K562 (cell line): ENCODE data around the gene PHB1.

Experiments used
- EZH2 ChIP-seq: IDR thresholded peaks from 2 replicates; pipeline ENCODE4 v1.6.1; 2012; ENCODE audit warnings: low read depth, mild to moderate bottlenecking, inconsistent platforms, low read length, borderline replicate concordance
- POLR2A ChIP-seq: fragments of 450-650 bp; conservative IDR thresholded peaks from 2 replicates; pipeline ENCODE4 v1.6.1; 2016
- POLR2AphosphoS5 ChIP-seq: IDR thresholded peaks from 2 replicates; pipeline ENCODE4 v1.6.1; 2011; ENCODE audit warnings: mild to moderate bottlenecking, low read depth, low read length, moderate library complexity; ENCODE audit not compliant: control insufficient read depth, insufficient read depth
- SRSF9 ChIP-seq: fragments of 200-400 bp; formaldehyde crosslinking; IDR thresholded peaks from 2 replicates; pipeline ENCODE4 v1.6.1; 2017; ENCODE audit warnings: low read depth, low read length, borderline replicate concordance
- ZNF778 ChIP-seq: fragments of 450-650 bp; formaldehyde crosslinking; IDR thresholded peaks from 2 replicates; pipeline ENCODE4 v1.4.0; 2020; ENCODE audit warnings: mild to moderate bottlenecking, moderate library complexity
- TF ChIP-seq, protein P1 (sequence below), 2 experiments: IDR thresholded peaks; 2 replicates each; pipeline ENCODE4 v1.6.1; 2011; ENCODE audit warnings: borderline replicate concordance in 1 of 2, control low read depth in 1 of 2, low read depth in 1 of 2, low read length in 1 of 2, mild to moderate bottlenecking in 1 of 2, mixed read lengths in 1 of 2, moderate library complexity in 1 of 2; ENCODE audit not compliant: insufficient read depth in 1 of 2, insufficient read length in 1 of 2, poor library complexity in 1 of 2, severe bottlenecking in 1 of 2; ENCODE audit errors: extremely low read depth in 1 of 2
- TF ChIP-seq, protein P2 (sequence below), 3 experiments: IDR thresholded peaks in 2 of 3; conservative IDR thresholded peaks in 1 of 3; 2 replicates each; pipeline ENCODE4 v1.5.1; 2011 to 2012; ENCODE audit warnings: low read length in 3 of 3, mild to moderate bottlenecking in 3 of 3, control low read depth in 2 of 3, improper control_type of control experiment in 1 of 3, inconsistent platforms in 1 of 3, low read depth in 1 of 3, mixed read lengths in 1 of 3, moderate library complexity in 1 of 3; ENCODE audit not compliant: insufficient read depth in 2 of 3

DNA sequence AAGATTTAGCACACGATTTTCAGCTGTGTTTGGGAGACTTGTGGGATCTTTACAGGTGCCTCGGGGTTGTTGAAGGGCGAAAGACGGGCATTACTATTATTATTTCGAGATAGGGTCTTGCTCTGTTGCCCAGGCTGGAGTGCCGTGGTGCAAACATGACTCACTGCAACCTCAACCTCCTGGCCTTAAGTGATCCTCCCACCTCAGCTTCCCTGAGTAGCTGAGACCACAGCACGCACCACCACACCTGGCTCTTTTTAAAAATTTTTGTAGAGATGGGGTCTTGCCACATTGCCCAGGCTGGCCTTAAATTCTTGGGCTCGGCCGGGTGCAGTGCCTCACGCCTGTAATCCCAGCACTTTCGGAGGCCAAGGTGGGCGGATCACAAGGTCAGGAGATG is 29.7 kb upstream of the PHB1 start:
- TF ChIP-seq, protein P1, sequence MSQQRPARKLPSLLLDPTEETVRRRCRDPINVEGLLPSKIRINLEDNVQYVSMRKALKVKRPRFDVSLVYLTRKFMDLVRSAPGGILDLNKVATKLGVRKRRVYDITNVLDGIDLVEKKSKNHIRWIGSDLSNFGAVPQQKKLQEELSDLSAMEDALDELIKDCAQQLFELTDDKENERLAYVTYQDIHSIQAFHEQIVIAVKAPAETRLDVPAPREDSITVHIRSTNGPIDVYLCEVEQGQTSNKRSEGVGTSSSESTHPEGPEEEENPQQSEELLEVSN (IDR thresholded peaks at IDR 0.05; ENCODE audit: borderline replicate concordance in 1 of 2, extremely low read depth in 1 of 2, insufficient read depth in 1 of 2, insufficient read length in 1 of 2, low read depth in 1 of 2, low read length in 1 of 2, poor library complexity in 1 of 2, severe bottlenecking in 1 of 2), result no peak
- TF ChIP-seq SRSF9 (no peak), POLR2AphosphoS5 (no peak), POLR2A (no peak), EZH2 (no peak), ZNF778 (CRISPR knock-in tag) (no peak)
- TF ChIP-seq, protein P2, sequence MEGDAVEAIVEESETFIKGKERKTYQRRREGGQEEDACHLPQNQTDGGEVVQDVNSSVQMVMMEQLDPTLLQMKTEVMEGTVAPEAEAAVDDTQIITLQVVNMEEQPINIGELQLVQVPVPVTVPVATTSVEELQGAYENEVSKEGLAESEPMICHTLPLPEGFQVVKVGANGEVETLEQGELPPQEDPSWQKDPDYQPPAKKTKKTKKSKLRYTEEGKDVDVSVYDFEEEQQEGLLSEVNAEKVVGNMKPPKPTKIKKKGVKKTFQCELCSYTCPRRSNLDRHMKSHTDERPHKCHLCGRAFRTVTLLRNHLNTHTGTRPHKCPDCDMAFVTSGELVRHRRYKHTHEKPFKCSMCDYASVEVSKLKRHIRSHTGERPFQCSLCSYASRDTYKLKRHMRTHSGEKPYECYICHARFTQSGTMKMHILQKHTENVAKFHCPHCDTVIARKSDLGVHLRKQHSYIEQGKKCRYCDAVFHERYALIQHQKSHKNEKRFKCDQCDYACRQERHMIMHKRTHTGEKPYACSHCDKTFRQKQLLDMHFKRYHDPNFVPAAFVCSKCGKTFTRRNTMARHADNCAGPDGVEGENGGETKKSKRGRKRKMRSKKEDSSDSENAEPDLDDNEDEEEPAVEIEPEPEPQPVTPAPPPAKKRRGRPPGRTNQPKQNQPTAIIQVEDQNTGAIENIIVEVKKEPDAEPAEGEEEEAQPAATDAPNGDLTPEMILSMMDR (IDR thresholded peaks at IDR 0.05 in 2 of 3, conservative IDR thresholded peaks at IDR 0.05 in 1 of 3; ENCODE audit: insufficient read depth in 2 of 3, low read depth in 1 of 3, low read length in 3 of 3), result no peak
